ENCODE data around the gene COPS9.

GRCh38 chr2:240162939-240163714, 27.0 kb upstream of the COPS9 start:
- TF ChIP-seq NFRKB (IDR thresholded peaks at IDR 0.05) (no peak), FOXM1 (IDR thresholded peaks at IDR 0.05; ENCODE audit: borderline replicate concordance) (no peak), HDGF (IDR thresholded peaks at IDR 0.05; ENCODE audit: borderline replicate concordance) (no peak), L3MBTL2 (conservative IDR thresholded peaks at IDR 0.05) (no peak), FOXA1 (IDR thresholded peaks at IDR 0.05) (no peak), SUZ12 (IDR thresholded peaks at IDR 0.05) (no peak), FOXK2 (IDR thresholded peaks at IDR 0.05) (no peak), ELF4 (IDR thresholded peaks at IDR 0.05) (no peak)
